Measurements from ENCODE around the gene EXOC2.

EXOC2 gene

GRCh38 chr6:593907-594212 is 99.1 kb downstream of the EXOC2 start:
- Histone ChIP-seq H3K9me3 (ENCODE audit: control insufficient read depth, low read length) (no peaks in the 10 kb centered on the region), H3K4me3 (ENCODE audit: insufficient read depth, low read depth, low read length, poor library complexity, severe bottlenecking) (no peak overlapping the region), H3K4me1 (ENCODE audit: control insufficient read depth, insufficient read depth, low read length, poor library complexity, severe bottlenecking) (no peaks in the 10 kb centered on the region), H3K36me3 (ENCODE audit: control insufficient read depth, insufficient read depth, low read length) (peaks cover 52% of the 10 kb centered on the region), H3K27me3 (replicated peaks; ENCODE audit: control insufficient read depth, insufficient read depth, low read length, poor library complexity, severe bottlenecking) (no peaks in the 10 kb centered on the region), H3K27ac (ENCODE audit: insufficient read depth, low read length, poor library complexity, severe bottlenecking) (no peak overlapping the region)
- no peak for DNase-seq

GRCh38 chr6:593139-593906 is 99.6 kb downstream of the EXOC2 start:
- Histone ChIP-seq H3K36me3 (ENCODE audit: control insufficient read depth, insufficient read depth, low read length) (peaks cover 57% of the 10 kb centered on the region), H3K4me1 (ENCODE audit: control insufficient read depth, insufficient read depth, low read length, poor library complexity, severe bottlenecking) (no peaks in the 10 kb centered on the region), H3K27me3 (replicated peaks; ENCODE audit: control insufficient read depth, insufficient read depth, low read length, poor library complexity, severe bottlenecking) (no peaks in the 10 kb centered on the region), H3K27ac (ENCODE audit: insufficient read depth, low read length, poor library complexity, severe bottlenecking) (no peak overlapping the region), H3K4me3 (ENCODE audit: insufficient read depth, low read depth, low read length, poor library complexity, severe bottlenecking) (no peak overlapping the region), H3K9me3 (ENCODE audit: control insufficient read depth, low read length) (no peaks in the 10 kb centered on the region)
- peak; percentile 18 to 54 (median 18) for DNase-seq

GRCh38 chr6:589090-589489 is 103.8 kb downstream of the EXOC2 start:
- H3K27ac ChIP-seq (ENCODE audit: insufficient read depth, low read length, poor library complexity, severe bottlenecking) = no peak overlapping the region
- no peak for DNase-seq
- H3K4me1 ChIP-seq (ENCODE audit: control insufficient read depth, insufficient read depth, low read length, poor library complexity, severe bottlenecking) = no peaks in the 10 kb centered on the region

GRCh38 chr6:586553-586952 is 106.4 kb downstream of the EXOC2 start:
- no peak overlapping the region for H3K4me3 ChIP-seq (ENCODE audit: insufficient read depth, low read depth, low read length, poor library complexity, severe bottlenecking)
- no peak overlapping the region for H3K27ac ChIP-seq (ENCODE audit: insufficient read depth, low read length, poor library complexity, severe bottlenecking)
- H3K9me3 ChIP-seq (ENCODE audit: control insufficient read depth, low read length) = no peaks in the 10 kb centered on the region
- H3K36me3 ChIP-seq (ENCODE audit: control insufficient read depth, insufficient read depth, low read length) = peaks cover 27% of the 10 kb centered on the region
- DNase-seq = no peak
- H3K4me1 ChIP-seq (ENCODE audit: control insufficient read depth, insufficient read depth, low read length, poor library complexity, severe bottlenecking) = no peaks in the 10 kb centered on the region
- H3K27me3 ChIP-seq (replicated peaks; ENCODE audit: control insufficient read depth, insufficient read depth, low read length, poor library complexity, severe bottlenecking) = no peaks in the 10 kb centered on the region

More at GRCh38 chr6:589090-589489, 103.8 kb downstream of the EXOC2 start:
- Histone ChIP-seq H3K27me3 (replicated peaks; ENCODE audit: control insufficient read depth, insufficient read depth, low read length, poor library complexity, severe bottlenecking) (no peaks in the 10 kb centered on the region), H3K9me3 (ENCODE audit: control insufficient read depth, low read length) (no peaks in the 10 kb centered on the region), H3K36me3 (ENCODE audit: control insufficient read depth, insufficient read depth, low read length) (peaks cover 35% of the 10 kb centered on the region), H3K4me3 (ENCODE audit: insufficient read depth, low read depth, low read length, poor library complexity, severe bottlenecking) (no peak overlapping the region)

GRCh38 chr6:583635-584034 is 109.3 kb downstream of the EXOC2 start:
- no peak overlapping the region for H3K4me3 ChIP-seq (ENCODE audit: insufficient read depth, low read depth, low read length, poor library complexity, severe bottlenecking)
- H3K9me3 ChIP-seq (ENCODE audit: control insufficient read depth, low read length) = no peaks in the 10 kb centered on the region
- H3K27ac ChIP-seq (ENCODE audit: insufficient read depth, low read length, poor library complexity, severe bottlenecking) = no peak overlapping the region
- DNase-seq = no peak
- H3K36me3 ChIP-seq (ENCODE audit: control insufficient read depth, insufficient read depth, low read length) = peaks cover 6% of the 10 kb centered on the region
- no peaks in the 10 kb centered on the region for H3K4me1 ChIP-seq (ENCODE audit: control insufficient read depth, insufficient read depth, low read length, poor library complexity, severe bottlenecking)
- no peaks in the 10 kb centered on the region for H3K27me3 ChIP-seq (replicated peaks; ENCODE audit: control insufficient read depth, insufficient read depth, low read length, poor library complexity, severe bottlenecking)

GRCh38 chr6:583116-583515 is 109.8 kb downstream of the EXOC2 start:
- peaks cover 3% of the 10 kb centered on the region for H3K36me3 ChIP-seq (ENCODE audit: control insufficient read depth, insufficient read depth, low read length)
- H3K27me3 ChIP-seq (replicated peaks; ENCODE audit: control insufficient read depth, insufficient read depth, low read length, poor library complexity, severe bottlenecking) = no peaks in the 10 kb centered on the region
- no peak overlapping the region for H3K4me3 ChIP-seq (ENCODE audit: insufficient read depth, low read depth, low read length, poor library complexity, severe bottlenecking)
- no peaks in the 10 kb centered on the region for H3K9me3 ChIP-seq (ENCODE audit: control insufficient read depth, low read length)
- H3K27ac ChIP-seq (ENCODE audit: insufficient read depth, low read length, poor library complexity, severe bottlenecking) = no peak overlapping the region
- DNase-seq = no peak
- H3K4me1 ChIP-seq (ENCODE audit: control insufficient read depth, insufficient read depth, low read length, poor library complexity, severe bottlenecking) = no peaks in the 10 kb centered on the region

GRCh38 chr6:582370-582769 is 110.6 kb downstream of the EXOC2 start:
- Histone ChIP-seq H3K9me3 (ENCODE audit: control insufficient read depth, low read length) (no peaks in the 10 kb centered on the region), H3K4me3 (ENCODE audit: insufficient read depth, low read depth, low read length, poor library complexity, severe bottlenecking) (no peak overlapping the region), H3K27me3 (replicated peaks; ENCODE audit: control insufficient read depth, insufficient read depth, low read length, poor library complexity, severe bottlenecking) (no peaks in the 10 kb centered on the region), H3K36me3 (ENCODE audit: control insufficient read depth, insufficient read depth, low read length) (peaks cover 3% of the 10 kb centered on the region), H3K27ac (ENCODE audit: insufficient read depth, low read length, poor library complexity, severe bottlenecking) (no peak overlapping the region), H3K4me1 (ENCODE audit: control insufficient read depth, insufficient read depth, low read length, poor library complexity, severe bottlenecking) (no peaks in the 10 kb centered on the region)
- DNase-seq = no peak

GRCh38 chr6:579339-579738 is 113.6 kb downstream of the EXOC2 start:
- Histone ChIP-seq H3K27ac (ENCODE audit: insufficient read depth, low read length, poor library complexity, severe bottlenecking) (no peak overlapping the region), H3K4me1 (ENCODE audit: control insufficient read depth, insufficient read depth, low read length, poor library complexity, severe bottlenecking) (no peaks in the 10 kb centered on the region), H3K36me3 (ENCODE audit: control insufficient read depth, insufficient read depth, low read length) (peaks cover 8% of the 10 kb centered on the region), H3K4me3 (ENCODE audit: insufficient read depth, low read depth, low read length, poor library complexity, severe bottlenecking) (no peak overlapping the region), H3K27me3 (replicated peaks; ENCODE audit: control insufficient read depth, insufficient read depth, low read length, poor library complexity, severe bottlenecking) (no peaks in the 10 kb centered on the region), H3K9me3 (ENCODE audit: control insufficient read depth, low read length) (no peaks in the 10 kb centered on the region)
- DNase-seq = no peak

GRCh38 chr6:572596-573265 is 120.2 kb downstream of the EXOC2 start:
- no peak for DNase-seq
- Histone ChIP-seq H3K4me3 (ENCODE audit: insufficient read depth, low read depth, low read length, poor library complexity, severe bottlenecking) (no peak overlapping the region), H3K27ac (ENCODE audit: insufficient read depth, low read length, poor library complexity, severe bottlenecking) (no peak overlapping the region), H3K9me3 (ENCODE audit: control insufficient read depth, low read length) (no peaks in the 10 kb centered on the region), H3K27me3 (replicated peaks; ENCODE audit: control insufficient read depth, insufficient read depth, low read length, poor library complexity, severe bottlenecking) (no peaks in the 10 kb centered on the region), H3K4me1 (ENCODE audit: control insufficient read depth, insufficient read depth, low read length, poor library complexity, severe bottlenecking) (no peaks in the 10 kb centered on the region), H3K36me3 (ENCODE audit: control insufficient read depth, insufficient read depth, low read length) (peaks cover 10% of the 10 kb centered on the region)

- Histone ChIP-seq H3K36me3 (ENCODE audit: control insufficient read depth, insufficient read depth, low read length) (peaks cover 10% of the 10 kb centered on the region), H3K4me1 (ENCODE audit: control insufficient read depth, insufficient read depth, low read length, poor library complexity, severe bottlenecking) (no peaks in the 10 kb centered on the region), H3K27me3 (replicated peaks; ENCODE audit: control insufficient read depth, insufficient read depth, low read length, poor library complexity, severe bottlenecking) (no peaks in the 10 kb centered on the region), H3K27ac (ENCODE audit: insufficient read depth, low read length, poor library complexity, severe bottlenecking) (no peak overlapping the region), H3K9me3 (ENCODE audit: control insufficient read depth, low read length) (no peaks in the 10 kb centered on the region), H3K4me3 (ENCODE audit: insufficient read depth, low read depth, low read length, poor library complexity, severe bottlenecking) (no peak overlapping the region)
- DNase-seq = no peak
These were observed 121.0 kb downstream of the EXOC2 start for GRCh38 chr6:571892-572291.
